Mucosa of rectum (tissue), 2 donors: ENCODE results near the gene LINGO3.

ENCODE experiments used
- H3K27ac ChIP-seq, 2 donors: one replicate each; pipeline ENCODE4 v1.7.0; 2013; ENCODE audit warnings: inconsistent platforms in 2 of 2, low read depth in 2 of 2, low read length in 2 of 2
- H3K27me3 ChIP-seq, 2 donors: one replicate each; pipeline ENCODE4 v1.7.0; 2013; ENCODE audit warnings: low read length in 2 of 2; ENCODE audit not compliant: control insufficient read depth in 2 of 2, insufficient read depth in 2 of 2
- H3K36me3 ChIP-seq, 2 donors: one replicate each; pipeline ENCODE4 v1.7.0; 2013; ENCODE audit warnings: low read length in 2 of 2; ENCODE audit not compliant: control insufficient read depth in 2 of 2, insufficient read depth in 2 of 2
- H3K4me1 ChIP-seq, 2 donors: one replicate each; pipeline ENCODE4 v1.7.0; 2013; ENCODE audit warnings: low read length in 2 of 2, mild to moderate bottlenecking in 1 of 2; ENCODE audit not compliant: control insufficient read depth in 2 of 2, insufficient read depth in 2 of 2
- H3K4me3 ChIP-seq, 2 donors: one replicate each; pipeline ENCODE4 v1.7.0; 2013; ENCODE audit warnings: low read length in 2 of 2
- H3K9ac ChIP-seq, 2 donors: one replicate each; pipeline ENCODE4 v1.7.0; 2013; ENCODE audit warnings: low read length in 2 of 2, low read depth in 1 of 2, mild to moderate bottlenecking in 1 of 2
- H3K9me3 ChIP-seq, 2 donors: one replicate each; pipeline ENCODE4 v1.7.0; 2013; ENCODE audit warnings: low read length in 2 of 2; ENCODE audit not compliant: control insufficient read depth in 2 of 2
- donor health status: healthy.
- donor health status: Normal muscosa, but diverticular disease.

LINGO3 gene

DNA sequence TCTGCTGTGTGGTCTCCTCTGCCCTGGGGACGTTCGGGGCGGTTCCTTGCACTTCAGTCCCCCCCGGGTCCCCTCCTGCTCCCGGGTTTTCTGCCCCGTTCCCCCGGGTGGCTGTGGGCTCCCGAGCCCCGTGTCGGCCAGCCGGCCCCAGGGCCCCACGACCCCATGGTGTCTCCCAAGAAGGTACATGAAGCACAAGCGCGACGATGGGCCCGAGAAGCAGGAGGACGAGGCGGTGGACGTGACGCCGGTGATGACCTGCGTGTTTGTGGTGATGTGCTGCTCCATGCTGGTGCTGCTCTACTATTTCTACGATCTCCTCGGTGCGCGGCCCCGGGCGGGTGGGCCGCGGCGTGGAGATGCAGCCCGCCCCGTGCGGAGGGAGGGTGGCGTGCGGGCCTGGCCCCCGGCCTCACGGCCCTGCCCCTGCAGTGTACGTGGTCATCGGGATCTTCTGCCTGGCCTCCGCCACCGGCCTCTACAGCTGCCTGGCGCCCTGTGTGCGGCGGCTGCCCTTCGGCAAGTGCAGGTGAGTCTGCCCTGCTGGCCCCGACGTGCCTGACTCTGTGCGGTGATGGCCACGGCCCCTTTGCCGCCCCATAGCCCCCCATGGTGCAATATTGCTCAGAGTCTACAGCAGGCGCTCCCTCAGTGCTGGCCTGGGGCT is 31.8 kb upstream of the LINGO3 start:
- Histone ChIP-seq H3K36me3 (peaks cover 21 to 33% of the 10 kb centered on the region in 2 donors), H3K4me3 (no peak overlapping the region), H3K9ac (no peak overlapping the region), H3K27ac (no peak overlapping the region), H3K4me1 (no peaks in the 10 kb centered on the region), H3K27me3 (no peaks in the 10 kb centered on the region), H3K9me3 (no peaks in the 10 kb centered on the region)

DNA sequence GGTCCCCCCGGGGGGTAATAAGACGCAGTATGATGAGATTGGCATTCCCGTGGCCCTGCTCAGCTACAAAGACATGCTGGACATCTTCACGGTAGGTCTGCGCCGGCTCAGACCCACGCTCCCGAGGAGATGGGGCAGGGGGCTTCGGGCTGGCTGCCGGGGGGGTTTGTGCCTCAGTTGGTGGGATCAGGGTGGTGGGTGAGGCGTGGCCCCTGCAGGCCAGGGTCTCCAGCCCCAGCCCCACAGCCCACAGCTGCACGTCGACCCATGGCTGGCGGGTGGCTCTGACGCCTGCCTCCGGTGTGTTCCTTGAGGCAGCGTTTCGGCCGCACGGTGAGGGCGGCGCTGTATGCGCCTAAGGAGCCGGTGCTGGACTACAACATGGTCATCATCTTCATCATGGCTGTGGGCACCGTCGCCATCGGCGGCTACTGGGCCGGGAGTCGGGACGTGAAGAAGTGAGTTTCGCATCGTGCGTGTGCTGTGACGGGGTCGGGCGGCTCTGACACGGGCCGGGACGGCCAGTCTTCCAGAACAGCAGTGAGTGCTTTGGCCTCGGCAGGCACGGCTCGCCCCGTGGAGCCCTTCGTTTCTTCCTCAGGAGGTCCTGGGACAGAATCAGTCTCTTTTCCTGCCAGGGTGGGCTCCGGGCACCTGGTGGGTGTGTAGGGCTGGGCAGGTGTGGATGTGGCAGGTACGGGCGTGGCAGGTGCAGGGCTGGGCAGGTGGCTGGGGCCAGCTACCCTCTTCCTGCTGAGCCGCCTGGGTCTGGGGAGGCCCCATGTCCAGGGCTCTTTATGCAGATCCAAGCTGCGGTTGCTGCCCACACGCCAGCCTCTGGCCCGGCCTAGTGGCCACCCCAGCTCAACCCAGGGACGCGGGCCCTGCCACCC is 31.0 kb upstream of the LINGO3 start:
- peaks cover 18 to 29% of the 10 kb centered on the region in 2 donors for H3K36me3 ChIP-seq

DNA sequence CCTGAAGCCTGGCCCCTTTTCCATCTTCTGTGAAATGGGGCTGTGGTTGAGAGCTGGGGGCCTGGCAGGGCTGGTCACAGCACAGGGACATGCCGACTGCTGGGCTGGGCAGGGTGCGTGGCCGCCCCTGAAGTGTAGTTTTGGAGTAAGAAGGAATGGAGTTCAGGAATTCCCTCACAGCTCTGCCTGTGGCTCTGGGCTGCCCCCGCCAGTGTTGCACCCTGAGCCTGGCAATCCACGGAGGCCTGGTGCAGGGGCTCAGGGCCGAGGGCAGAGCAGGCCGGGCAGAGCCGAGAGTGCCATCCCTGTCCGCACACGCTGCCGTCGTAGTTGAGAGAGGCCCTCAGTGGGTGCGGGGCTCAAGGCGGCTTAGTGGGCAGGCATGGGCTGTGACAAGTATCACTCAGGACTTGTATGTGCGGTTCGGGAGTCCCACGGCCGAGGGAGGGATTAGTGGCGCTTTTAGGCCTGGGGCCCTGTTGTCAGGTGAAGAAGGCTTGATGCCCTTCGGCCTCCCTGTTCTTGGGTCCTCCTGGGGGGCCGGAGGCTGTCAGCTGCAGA is 30.2 kb upstream of the LINGO3 start:
- no peaks in the 10 kb centered on the region for H3K9me3 ChIP-seq
- no peak overlapping the region for H3K4me3 ChIP-seq
- no peak overlapping the region for H3K9ac ChIP-seq
- peaks cover 18 to 29% of the 10 kb centered on the region in 2 donors for H3K36me3 ChIP-seq
- no peak overlapping the region for H3K27ac ChIP-seq
- H3K4me1 ChIP-seq: peaks cover 12 to 13% of the 10 kb centered on the region in 2 donors
- H3K27me3 ChIP-seq: no peaks in the 10 kb centered on the region

More for the DNA sequence above, 31.0 kb upstream of the LINGO3 start:
- Histone ChIP-seq H3K9ac (no peak overlapping the region), H3K27ac (no peak overlapping the region), H3K9me3 (no peaks in the 10 kb centered on the region), H3K4me3 (no peak overlapping the region), H3K4me1 (peaks cover 4 to 5% of the 10 kb centered on the region in 2 donors), H3K27me3 (no peaks in the 10 kb centered on the region)

DNA sequence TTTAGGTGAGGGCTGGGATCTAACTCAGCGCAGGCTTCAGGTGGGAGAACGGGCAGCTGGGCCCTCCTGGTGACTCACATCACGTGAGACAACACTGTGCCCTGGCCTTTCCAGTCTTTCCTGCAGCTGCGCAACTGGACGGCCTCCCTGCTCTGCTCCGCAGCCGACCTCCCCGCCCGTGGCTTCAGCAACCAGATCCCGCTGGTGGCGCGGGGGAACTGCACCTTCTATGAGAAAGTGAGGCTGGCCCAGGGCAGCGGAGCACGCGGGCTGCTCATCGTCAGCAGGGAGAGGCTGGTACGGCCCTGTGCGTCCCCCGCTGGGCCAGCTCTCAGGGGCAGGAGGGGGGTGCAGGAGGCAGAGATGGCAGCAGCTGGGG is 29.4 kb upstream of the LINGO3 start:
- Histone ChIP-seq H3K9me3 (no peaks in the 10 kb centered on the region), H3K9ac (no peak overlapping the region), H3K27ac (no peak overlapping the region), H3K4me1 (peaks cover 16 to 17% of the 10 kb centered on the region in 2 donors), H3K36me3 (peaks cover 18 to 26% of the 10 kb centered on the region in 2 donors), H3K4me3 (no peak overlapping the region), H3K27me3 (no peaks in the 10 kb centered on the region)

DNA sequence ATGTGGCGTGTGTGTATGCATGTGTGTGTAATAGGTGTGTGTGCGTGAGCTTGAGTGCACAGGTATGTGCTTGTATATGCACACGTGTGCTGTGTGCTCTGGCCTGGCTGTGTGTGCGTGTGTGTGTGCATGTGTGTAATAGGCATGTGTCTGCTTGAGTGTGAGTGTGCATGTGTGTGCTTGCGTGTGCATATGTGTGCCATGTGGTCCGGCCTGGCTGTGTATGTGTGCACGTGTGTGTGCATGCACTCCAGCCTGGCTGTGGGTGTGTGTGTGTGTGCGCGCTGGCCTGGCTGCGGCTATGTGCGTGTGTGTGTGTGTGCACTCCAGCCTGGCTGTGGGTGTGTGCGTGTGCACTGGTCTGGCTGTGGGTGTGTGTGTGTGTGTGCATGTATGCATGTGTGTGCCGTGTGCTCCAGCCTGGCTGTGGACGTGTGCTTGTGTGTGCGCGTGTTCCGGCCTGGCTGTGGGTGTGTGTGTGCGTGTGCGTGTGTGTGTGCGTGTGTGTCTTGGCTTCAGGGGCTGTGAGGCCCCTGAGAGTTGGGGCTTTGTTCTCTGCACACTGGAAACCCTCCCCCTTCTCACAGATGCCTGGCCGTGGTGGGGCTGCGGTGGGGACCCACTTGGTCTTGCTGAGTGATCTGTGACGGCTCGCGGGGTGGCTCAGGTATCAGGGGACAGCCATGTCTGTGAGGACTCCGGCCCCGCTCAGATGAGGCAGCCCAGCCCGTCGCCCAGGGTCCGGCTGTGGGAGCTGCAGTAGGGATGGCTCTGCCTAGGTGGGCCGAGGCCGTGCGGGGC is 28.8 kb upstream of the LINGO3 start:
- no peak overlapping the region for H3K9ac ChIP-seq
- H3K4me3 ChIP-seq: no peak overlapping the region
- H3K36me3 ChIP-seq: peaks cover 18 to 26% of the 10 kb centered on the region in 2 donors
- no peaks in the 10 kb centered on the region for H3K9me3 ChIP-seq
- H3K4me1 ChIP-seq: peaks cover 22 to 23% of the 10 kb centered on the region in 2 donors
- no peaks in the 10 kb centered on the region for H3K27me3 ChIP-seq
- H3K27ac ChIP-seq: no peak overlapping the region

DNA sequence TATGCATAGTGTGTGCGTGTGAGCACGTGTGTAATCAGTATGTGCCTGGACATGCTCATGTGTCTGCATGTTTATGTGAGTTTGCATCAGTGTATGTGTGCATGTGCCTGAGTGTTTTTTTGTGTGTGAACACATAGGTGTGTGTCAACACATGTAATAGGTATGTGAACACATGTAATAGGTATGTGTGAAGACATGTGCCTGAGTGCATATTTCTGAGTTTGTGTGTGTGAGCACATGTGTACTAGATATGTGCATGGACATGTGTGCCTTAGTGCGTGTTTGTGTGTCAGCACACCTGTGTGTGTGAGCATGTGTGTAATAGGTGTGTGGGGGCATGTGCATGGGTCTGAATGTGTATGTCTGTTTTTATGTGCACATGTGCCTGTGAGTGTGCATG is 27.9 kb upstream of the LINGO3 start:
- Histone ChIP-seq H3K36me3 (peaks cover 11 to 20% of the 10 kb centered on the region in 2 donors), H3K9ac (no peak overlapping the region), H3K9me3 (no peaks in the 10 kb centered on the region), H3K4me1 (peaks cover 31 to 32% of the 10 kb centered on the region in 2 donors), H3K27me3 (no peaks in the 10 kb centered on the region), H3K27ac (no peak overlapping the region), H3K4me3 (no peak overlapping the region)

DNA sequence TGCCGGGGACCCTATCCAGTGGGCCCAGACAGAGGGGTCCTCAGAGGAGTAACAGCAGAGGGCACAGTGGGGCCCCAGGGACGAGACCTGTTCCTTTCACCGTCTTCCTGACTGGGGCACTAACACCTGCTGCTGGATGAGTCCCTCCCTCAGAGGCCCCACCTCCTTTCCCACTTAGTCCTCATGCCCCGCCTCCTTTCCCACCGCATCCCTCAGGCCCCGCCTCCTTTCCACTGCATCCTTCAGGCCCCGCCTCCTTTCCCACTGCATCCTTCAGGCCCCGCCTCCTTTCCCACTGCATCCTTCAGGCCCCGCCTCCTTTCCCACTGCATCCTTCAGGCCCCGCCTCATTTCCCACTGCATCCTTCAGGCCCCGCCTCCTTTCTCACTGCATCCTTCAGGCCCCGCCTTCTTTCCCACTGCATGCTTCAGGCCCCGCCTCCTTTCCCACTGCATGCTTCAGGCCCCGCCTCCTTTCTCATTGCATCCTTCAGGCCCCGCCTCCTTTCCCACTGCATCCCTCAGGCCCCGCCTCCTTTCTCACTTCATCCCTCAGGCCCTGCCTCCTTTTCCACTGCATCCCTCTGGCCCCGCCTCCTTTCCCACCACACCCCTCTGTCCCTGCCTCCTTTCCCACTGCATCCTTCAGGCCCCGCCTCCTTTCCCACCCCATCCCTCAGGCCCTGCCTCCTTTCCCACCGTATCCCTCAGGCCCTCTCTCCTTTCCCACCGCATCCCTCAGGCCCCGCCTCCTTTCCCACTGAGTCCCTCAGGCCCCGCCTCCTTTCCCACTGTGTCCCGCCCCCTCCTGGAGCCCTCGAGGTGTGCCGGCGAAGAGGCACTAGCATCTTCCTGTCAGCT is 27.3 kb upstream of the LINGO3 start:
- Histone ChIP-seq H3K4me1 (peaks cover 36 to 37% of the 10 kb centered on the region in 2 donors), H3K27me3 (no peaks in the 10 kb centered on the region), H3K9ac (no peak overlapping the region), H3K4me3 (no peak overlapping the region), H3K36me3 (peaks cover 11 to 20% of the 10 kb centered on the region in 2 donors), H3K9me3 (no peaks in the 10 kb centered on the region), H3K27ac (no peak overlapping the region)

DNA sequence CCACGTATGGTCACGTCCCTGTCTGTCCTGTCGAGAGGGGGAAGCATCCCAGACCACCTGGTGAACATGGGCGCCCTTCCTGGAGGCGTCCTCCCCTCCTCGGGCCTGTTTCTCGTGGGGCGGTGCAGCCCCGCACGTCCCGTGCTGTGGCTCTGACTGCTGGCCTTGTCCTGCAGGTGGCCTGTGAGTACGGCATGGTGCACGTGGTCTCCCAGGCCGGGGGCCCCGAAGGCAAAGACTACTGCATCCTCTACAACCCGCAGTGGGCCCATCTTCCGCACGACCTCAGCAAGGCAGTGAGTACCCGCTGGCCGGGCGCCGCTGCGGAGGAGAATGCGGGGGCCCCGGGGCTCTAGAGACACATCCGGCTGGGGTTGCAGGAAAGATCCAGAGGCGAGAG is 26.5 kb upstream of the LINGO3 start:
- peaks cover 5 to 14% of the 10 kb centered on the region in 2 donors for H3K36me3 ChIP-seq
- H3K9me3 ChIP-seq: no peaks in the 10 kb centered on the region
- peak overlapping the region; percentile 63 to 68 for H3K9ac ChIP-seq
- H3K4me1 ChIP-seq: peaks cover 41 to 43% of the 10 kb centered on the region in 2 donors
- no peak overlapping the region for H3K4me3 ChIP-seq
- H3K27ac ChIP-seq: peak overlapping the region; percentile 88 to 89
- no peaks in the 10 kb centered on the region for H3K27me3 ChIP-seq

DNA sequence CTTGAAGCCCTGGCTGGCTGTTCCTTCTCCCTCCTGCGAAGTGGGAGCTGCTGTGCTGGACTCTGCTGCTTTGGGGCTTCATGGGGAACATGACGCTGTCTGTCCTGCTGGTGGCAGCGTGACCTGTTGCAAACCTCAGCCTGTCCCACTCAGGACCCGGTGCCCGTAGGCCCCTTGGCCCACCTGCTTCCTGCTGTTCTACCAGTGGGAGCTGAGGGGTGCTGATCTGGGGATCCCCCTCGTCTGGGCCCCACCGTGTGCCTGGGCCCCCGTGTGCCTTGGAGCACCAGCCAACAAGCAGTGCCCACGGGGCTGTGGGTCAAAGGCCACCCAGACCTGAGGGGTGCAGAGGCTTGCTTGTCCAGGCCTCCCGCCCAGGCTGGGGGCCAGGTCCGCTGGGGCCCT is 25.9 kb upstream of the LINGO3 start:
- peaks cover 5 to 11% of the 10 kb centered on the region in 2 donors for H3K36me3 ChIP-seq
- peak overlapping the region; percentile 63 to 68 for H3K9ac ChIP-seq
- peak overlapping the region; percentile 88 to 89 for H3K27ac ChIP-seq
- peaks cover 45 to 49% of the 10 kb centered on the region in 2 donors for H3K4me1 ChIP-seq
- H3K9me3 ChIP-seq: no peaks in the 10 kb centered on the region
- H3K27me3 ChIP-seq: no peaks in the 10 kb centered on the region
- peak overlapping the region in 1 of 2 donors; percentile 45 for H3K4me3 ChIP-seq
